ENCODE measurements around the gene ZNF382. TPM values are rescaled to one million over a fixed set of nuclear protein-coding genes. Genes with fewer than 3 reads are reported as not detected.
"Not testable (repeated sequence)": the region's sequence is repeated elsewhere in the genome, so short reads cannot be mapped to it uniquely, and the experiment has no call there.

ZNF382 gene
- total RNA-seq, 1 donor from 2014 or later: 12.5 TPM

GRCh38 chr19:36573895-36574720, 31.0 kb upstream of the ZNF382 start:
- H3K27me3 Mint-ChIP-seq (ENCODE audit: unreplicated experiment): peaks cover 6% of the 10 kb centered on the region

DNA sequence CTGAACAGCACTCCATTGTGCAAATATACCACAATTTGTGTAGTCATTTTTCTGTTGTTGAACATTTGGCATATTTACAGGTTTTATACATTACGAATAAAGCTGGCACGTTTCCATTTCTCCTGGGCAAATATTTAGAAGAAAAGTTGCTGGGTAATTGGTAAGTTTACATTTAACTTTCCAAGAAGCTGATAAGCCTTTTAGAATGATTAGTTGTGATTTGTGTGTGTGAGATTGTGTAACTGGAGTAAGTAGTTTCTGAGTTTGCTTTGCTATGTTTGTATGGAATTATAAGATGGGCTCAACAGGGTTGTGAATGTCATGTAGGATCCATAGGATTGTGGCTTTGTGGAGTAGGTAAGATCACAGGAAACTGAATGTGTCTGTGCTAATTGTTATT, 30.4 kb upstream of the ZNF382 start:
- Mint-ChIP-seq H3K36me3 (ENCODE audit: low read depth, unreplicated experiment) (peaks cover 47% of the 10 kb centered on the region), H3K4me1 (ENCODE audit: unreplicated experiment) (peaks cover 20% of the 10 kb centered on the region), H3K9me3 (ENCODE audit: unreplicated experiment) (peaks cover 4% of the 10 kb centered on the region), H3K27me3 (ENCODE audit: unreplicated experiment) (peaks cover 6% of the 10 kb centered on the region), H3K4me3 (ENCODE audit: unreplicated experiment) (peak overlapping the region; percentile 97), H3K27ac (ENCODE audit: unreplicated experiment) (peak overlapping the region; percentile 98)
- DNase-seq (ENCODE audit: low spot score): no peak
- TF ChIP-seq, protein P1, sequence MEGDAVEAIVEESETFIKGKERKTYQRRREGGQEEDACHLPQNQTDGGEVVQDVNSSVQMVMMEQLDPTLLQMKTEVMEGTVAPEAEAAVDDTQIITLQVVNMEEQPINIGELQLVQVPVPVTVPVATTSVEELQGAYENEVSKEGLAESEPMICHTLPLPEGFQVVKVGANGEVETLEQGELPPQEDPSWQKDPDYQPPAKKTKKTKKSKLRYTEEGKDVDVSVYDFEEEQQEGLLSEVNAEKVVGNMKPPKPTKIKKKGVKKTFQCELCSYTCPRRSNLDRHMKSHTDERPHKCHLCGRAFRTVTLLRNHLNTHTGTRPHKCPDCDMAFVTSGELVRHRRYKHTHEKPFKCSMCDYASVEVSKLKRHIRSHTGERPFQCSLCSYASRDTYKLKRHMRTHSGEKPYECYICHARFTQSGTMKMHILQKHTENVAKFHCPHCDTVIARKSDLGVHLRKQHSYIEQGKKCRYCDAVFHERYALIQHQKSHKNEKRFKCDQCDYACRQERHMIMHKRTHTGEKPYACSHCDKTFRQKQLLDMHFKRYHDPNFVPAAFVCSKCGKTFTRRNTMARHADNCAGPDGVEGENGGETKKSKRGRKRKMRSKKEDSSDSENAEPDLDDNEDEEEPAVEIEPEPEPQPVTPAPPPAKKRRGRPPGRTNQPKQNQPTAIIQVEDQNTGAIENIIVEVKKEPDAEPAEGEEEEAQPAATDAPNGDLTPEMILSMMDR (IDR thresholded peaks at IDR 0.05; ENCODE audit: unreplicated experiment): no peak

More at GRCh38 chr19:36573895-36574720, 31.0 kb upstream of the ZNF382 start:
- H3K36me3 Mint-ChIP-seq (ENCODE audit: low read depth, unreplicated experiment): peaks cover 43% of the 10 kb centered on the region
- H3K9me3 Mint-ChIP-seq (ENCODE audit: unreplicated experiment): peaks cover 4% of the 10 kb centered on the region
- TF ChIP-seq, protein P1 (IDR thresholded peaks at IDR 0.05; ENCODE audit: unreplicated experiment): no peak
- peak overlapping the region; percentile 97 for H3K4me3 Mint-ChIP-seq (ENCODE audit: unreplicated experiment)
- H3K27ac Mint-ChIP-seq (ENCODE audit: unreplicated experiment): peak overlapping the region; percentile 98
- H3K4me1 Mint-ChIP-seq (ENCODE audit: unreplicated experiment): peaks cover 20% of the 10 kb centered on the region
- no peak for DNase-seq (ENCODE audit: low spot score)

DNA sequence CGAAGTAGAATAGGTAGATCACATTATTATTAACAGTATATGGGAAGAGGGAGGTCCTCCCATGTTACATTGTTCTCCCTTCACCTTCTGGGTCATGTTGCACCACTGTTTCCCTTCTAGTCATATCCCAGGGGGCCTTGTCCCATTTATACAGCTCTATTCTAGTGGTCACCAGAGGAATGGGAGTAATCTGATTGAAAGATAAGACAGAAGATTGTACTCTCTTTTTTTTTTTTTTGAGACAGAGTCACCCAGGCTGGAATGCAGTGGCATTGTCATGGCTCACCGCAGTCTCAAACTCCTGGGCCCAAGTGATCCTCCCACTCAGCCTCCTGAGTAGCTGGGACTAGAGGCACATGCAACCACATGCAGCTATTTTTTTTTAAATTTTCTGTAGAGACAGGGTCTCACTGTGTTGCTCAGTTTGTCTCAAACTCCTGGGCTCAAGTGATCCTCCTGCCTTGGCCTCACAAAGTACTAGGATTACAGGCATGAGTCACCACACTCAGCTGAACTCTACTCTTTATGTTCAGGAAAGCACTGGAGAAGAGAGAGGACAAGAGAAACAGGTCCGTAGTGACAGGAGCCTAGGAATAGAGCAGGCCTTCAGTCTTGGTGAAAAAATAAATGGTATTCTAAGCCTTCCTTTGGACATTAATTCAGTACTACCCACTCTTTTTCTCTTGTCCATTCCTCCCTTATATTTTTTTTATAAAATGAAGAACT, 27.7 kb upstream of the ZNF382 start:
- Mint-ChIP-seq H3K27ac (ENCODE audit: unreplicated experiment) (no peak overlapping the region), H3K27me3 (ENCODE audit: unreplicated experiment) (peaks cover 6% of the 10 kb centered on the region), H3K4me3 (ENCODE audit: unreplicated experiment) (no peak overlapping the region), H3K4me1 (ENCODE audit: unreplicated experiment) (peaks cover 18% of the 10 kb centered on the region), H3K9me3 (ENCODE audit: unreplicated experiment) (no peaks in the 10 kb centered on the region), H3K36me3 (ENCODE audit: low read depth, unreplicated experiment) (peaks cover 58% of the 10 kb centered on the region)
- DNase-seq (ENCODE audit: low spot score): no peak
- TF ChIP-seq, protein P1 (IDR thresholded peaks at IDR 0.05; ENCODE audit: unreplicated experiment): no peak

GRCh38 chr19:36579255-36579654, 25.9 kb upstream of the ZNF382 start:
- no peak overlapping the region for H3K4me3 Mint-ChIP-seq (ENCODE audit: unreplicated experiment)
- TF ChIP-seq, protein P1 (IDR thresholded peaks at IDR 0.05; ENCODE audit: unreplicated experiment): no peak
- no peaks in the 10 kb centered on the region for H3K27me3 Mint-ChIP-seq (ENCODE audit: unreplicated experiment)
- H3K36me3 Mint-ChIP-seq (ENCODE audit: low read depth, unreplicated experiment): peaks cover 55% of the 10 kb centered on the region
- no peaks in the 10 kb centered on the region for H3K9me3 Mint-ChIP-seq (ENCODE audit: unreplicated experiment)
- peaks cover 8% of the 10 kb centered on the region for H3K4me1 Mint-ChIP-seq (ENCODE audit: unreplicated experiment)
- DNase-seq (ENCODE audit: low spot score): no peak
- H3K27ac Mint-ChIP-seq (ENCODE audit: unreplicated experiment): no peak overlapping the region

DNA sequence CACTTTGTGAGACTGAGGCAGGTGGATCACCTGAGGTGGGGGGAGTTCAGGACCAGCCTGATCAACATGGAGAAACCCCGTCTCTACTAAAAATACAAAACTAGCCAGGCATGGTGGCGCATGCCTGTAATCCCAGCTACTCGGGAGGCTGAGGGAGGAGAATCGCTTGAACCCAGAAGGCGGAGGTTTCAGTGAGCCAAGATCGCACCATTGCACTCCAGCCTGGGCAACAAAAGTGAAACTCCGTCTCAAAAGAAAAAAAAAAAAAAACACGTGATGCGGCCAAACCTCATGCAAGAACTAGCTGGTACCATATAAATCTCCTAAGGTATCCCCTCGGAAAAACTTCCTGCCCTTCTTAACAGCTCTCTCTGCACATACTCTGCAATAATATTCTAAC, 2.4 kb upstream of the ZNF382 start:
- not testable (repeated sequence) for H3K27ac Mint-ChIP-seq (ENCODE audit: unreplicated experiment); H3K4me1 Mint-ChIP-seq (ENCODE audit: unreplicated experiment); H3K4me3 Mint-ChIP-seq (ENCODE audit: unreplicated experiment); H3K27me3 Mint-ChIP-seq (ENCODE audit: unreplicated experiment); DNase-seq (ENCODE audit: low spot score); H3K9me3 Mint-ChIP-seq (ENCODE audit: unreplicated experiment)
- peaks cover 20% of the 10 kb centered on the region for H3K36me3 Mint-ChIP-seq (ENCODE audit: low read depth, unreplicated experiment)
